NCI-H510A treated with DMSO at 0.1 percent for 48 hours (cell line): ENCODE results near the gene RSAD1.

Experiments used
- DNase-seq: peaks from one replicate; lab custom pipeline; 2025; lab: John Stamatoyannopoulos, UW

RSAD1 gene

GRCh38 chr17:50478391-50479381 lies at the start of gene RSAD1:
RSAD1 (plus strand) TSS chr17:50478860; CDS start chr17:50478885, 25 bp downstream.
- peak; percentile 93 for DNase-seq

DNA sequence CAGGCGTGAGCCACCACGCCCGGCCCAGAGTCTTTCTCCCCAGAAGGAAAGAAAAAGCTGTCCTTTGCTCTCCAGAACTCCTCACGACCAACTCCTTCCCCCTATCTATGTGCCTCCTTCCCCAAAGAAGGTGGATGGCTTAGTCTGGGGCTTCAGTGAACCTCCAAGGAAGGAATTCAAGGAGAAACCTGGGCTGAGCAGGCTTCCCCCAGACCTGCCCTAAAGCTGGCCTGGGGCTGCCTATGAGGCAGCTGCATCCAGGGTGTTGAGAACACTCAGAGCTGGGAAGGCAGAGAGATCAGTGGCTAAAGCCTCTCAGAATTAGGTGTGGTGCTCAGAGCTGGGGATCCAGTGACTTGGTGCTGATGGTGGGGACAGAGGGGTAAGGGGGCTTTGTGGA lies 48.9 kb upstream of the RSAD1 start:
- DNase-seq = no peak

GRCh38 chr17:50430821-50431618 lies 47.6 kb upstream of the RSAD1 start:
- DNase-seq = no peak

- DNase-seq = no peak
Measured at GRCh38 chr17:50432125-50432762, 46.4 kb upstream of the RSAD1 start.

- DNase-seq = no peak
Measured at GRCh38 chr17:50437409-50437808, 41.3 kb upstream of the RSAD1 start.

GRCh38 chr17:50439008-50439407 lies 39.7 kb upstream of the RSAD1 start:
- DNase-seq = peak; percentile 38

- peak; percentile 90 for DNase-seq
Measured at GRCh38 chr17:50440172-50440837, 38.4 kb upstream of the RSAD1 start.

DNA sequence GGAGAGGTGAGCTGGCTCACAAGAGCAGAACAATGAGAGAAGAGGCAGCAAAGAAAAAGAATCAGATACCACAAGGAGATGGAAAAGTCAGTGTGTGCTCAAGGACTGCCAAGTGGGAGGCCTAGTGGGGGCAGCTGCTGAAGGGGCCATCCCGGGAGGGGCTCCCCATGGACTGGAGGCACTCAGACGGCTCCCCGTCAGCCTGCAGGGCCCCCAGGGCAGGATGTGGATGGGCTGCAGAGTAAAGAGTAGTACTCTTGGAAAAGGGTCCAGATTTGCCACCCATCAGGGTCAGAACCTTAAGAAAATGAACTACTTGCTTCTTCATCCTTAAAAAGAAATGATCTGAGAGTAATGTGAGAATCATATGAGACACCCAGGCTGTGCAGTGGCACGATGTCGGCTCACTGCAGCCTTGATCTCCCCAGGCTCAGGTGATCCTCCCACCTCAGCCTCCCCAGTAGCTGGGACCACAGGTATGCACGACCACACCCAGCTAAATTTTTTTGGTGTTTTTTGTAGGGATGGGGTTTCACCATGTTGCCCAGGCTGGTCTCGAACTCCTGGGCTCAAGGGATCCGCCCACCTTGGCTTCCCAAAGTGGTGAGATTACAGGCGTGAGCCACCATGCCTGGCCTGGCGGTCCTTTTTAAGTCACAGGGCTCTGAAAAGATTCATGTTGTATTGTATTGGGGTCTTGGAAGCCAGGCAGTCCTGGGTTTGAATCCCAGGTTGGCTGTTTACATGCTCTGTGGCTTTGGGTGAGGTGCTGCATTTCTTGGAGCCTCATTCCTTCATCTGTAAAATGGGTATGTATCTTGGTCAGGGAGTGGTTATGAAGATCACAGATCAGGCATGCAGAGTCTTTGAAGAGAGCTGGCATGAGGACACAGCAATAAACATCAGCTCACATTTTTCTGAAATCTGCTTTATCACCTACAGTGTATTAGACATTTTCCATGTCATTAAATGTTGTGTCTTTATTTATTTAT lies 37.5 kb upstream of the RSAD1 start:
- no peak for DNase-seq

- DNase-seq = peak; percentile 19
Measured at GRCh38 chr17:50443505-50443974, 35.1 kb upstream of the RSAD1 start.

- DNase-seq = no peak
Measured at GRCh38 chr17:50444841-50445715, 33.6 kb upstream of the RSAD1 start.

GRCh38 chr17:50445730-50446325 lies 32.8 kb upstream of the RSAD1 start:
- no peak for DNase-seq

DNA sequence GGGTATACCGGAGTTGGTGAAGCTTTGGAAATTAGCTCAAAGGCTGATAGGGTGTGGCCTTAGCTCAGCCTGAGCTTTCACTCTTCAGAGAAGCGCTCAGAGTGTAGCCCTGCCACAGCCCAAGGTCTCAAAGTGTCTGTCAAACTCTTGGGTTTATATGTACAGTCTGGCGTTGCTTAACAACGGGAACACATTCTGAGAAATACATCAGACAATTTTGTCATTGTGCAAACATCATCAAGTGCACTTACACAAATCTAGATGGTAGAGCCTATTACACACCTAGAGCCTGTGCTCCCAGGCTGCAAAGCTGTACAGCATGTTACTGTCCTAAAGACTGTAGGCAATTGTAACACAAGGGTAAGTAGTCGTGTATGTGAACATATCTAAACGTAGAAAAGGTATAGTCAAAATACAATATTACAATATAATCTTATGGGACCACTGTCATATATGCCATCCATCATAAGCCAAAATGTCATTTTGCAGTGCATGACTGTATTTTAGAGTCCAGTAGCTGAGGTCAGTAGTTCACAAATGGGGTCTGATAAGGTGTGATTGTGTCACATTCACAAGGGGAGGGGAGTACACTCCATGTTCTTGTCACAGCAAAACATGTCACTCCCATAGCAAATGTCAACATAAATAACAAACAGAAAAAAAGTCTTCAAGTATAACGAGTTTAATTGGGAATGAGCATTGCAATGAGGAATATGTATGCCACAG lies 30.6 kb upstream of the RSAD1 start:
- DNase-seq = peak; percentile 97

DNA sequence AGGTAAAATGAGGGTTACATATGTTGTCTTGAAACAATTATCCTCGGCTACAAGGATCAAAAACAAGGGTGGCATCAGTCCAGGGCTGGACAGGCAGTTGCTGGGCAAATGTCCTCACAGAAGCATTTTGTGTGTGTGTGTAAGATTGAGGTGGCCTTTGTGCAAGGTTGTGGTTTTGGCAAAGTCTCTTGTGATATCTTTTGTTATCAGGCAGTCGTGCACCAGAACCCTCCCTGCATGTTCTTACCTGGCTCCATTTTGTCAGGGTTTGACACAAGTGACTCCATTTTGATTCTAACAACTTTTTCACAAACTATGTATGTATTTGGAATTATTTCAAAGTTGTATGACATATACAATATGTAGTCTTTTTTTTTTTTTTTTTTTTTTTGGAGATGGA lies 30.0 kb upstream of the RSAD1 start:
- DNase-seq = no peak

DNA sequence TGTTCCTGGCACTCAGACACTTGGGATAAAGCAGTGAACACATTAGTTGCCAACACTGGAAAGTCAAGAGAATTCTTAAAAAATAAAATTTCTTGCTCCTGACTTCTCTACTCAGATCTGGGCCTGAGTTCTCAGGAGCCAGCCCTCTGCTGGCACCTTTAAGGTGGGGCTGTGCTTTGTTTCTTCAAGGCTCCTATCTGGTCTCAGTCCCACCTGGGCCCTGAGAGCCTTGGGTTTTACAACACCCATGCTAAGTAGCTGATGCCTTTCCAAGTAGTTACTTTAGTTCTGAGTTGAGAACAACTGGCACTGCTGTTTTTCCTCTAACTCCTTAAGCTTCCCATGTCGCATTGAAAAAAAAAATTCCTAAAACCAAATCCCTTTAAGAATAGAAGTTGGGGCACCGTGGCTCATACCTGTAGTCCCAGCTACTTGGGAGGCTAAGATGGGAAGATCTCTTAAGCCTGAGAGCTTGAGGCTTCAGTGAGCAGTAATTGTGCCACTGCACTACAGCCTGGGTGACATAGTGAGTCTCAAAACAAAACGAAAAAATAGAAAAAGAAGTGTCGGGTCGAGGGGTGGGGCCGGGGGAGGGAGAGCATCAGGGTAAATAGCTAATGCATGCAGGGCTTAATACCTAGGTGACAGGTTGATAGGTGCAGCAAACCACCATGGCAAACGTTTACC lies 26.6 kb upstream of the RSAD1 start:
- no peak for DNase-seq

GRCh38 chr17:50452630-50453300 lies 25.9 kb upstream of the RSAD1 start:
- no peak for DNase-seq

DNA sequence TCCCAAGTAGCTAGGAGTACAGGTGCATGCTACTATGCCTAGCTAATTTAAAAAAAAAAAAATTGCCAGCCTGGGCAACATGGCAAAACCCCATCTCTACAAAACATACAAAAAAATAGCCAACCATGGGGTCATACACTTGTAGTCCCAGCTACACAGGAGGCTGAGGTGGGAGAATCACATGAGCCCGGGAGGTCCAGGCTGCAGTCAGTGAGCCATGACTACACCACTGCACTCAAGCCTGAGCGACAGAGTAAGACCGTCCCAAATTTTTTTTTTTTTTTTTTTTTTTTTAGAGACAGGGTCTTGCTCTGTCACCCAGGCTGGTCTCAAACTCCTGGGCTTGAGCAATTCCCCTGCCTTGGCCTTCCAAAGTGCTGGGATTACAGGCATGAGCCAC lies 24.8 kb upstream of the RSAD1 start:
- no peak for DNase-seq

DNA sequence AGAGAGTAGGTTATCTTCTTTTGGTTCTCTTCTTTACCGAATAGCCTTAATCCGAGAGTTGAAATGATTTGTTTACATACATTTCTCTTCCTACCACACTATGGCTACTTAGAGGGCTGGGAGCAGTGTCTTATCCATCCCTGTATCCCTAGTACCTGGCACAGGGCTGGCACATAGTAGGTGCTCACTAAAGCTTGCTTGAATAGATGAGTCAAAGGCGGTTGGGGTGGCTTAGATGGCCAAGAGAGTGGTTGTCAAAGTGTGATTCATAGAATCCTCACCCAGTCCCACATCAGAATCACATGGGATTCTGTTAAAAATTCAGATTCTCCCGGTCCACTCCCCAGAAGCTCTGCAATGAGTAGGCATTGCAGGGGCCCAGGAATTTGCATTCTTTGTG lies 21.0 kb upstream of the RSAD1 start:
- DNase-seq = no peak
